ENCODE data around the gene LAMB2. TPM values are rescaled to one million over a fixed set of nuclear protein-coding genes. Genes with fewer than 3 reads are reported as not detected.

LAMB2 gene
- polyA plus RNA-seq (ENCODE audit: low read depth in 6 of 6) = not detected

GRCh38 chr3:49132437-49133225 is at the start of gene LAMB2:
LAMB2 (minus strand) TSS chr3:49133050; CDS start chr3:49132867, 183 bp downstream.
- ATAC-seq (ENCODE audit: low read depth in 2 of 2) (peak; percentile 34 to 55), DNase-seq (no peak)
- no peaks in the 10 kb centered on the region for H3K36me3 Mint-ChIP-seq
- no peaks in the 10 kb centered on the region for H3K9me3 Mint-ChIP-seq
- H3K27ac Mint-ChIP-seq = peak within 1 kb of the TSS in 1 of 6 donors; percentile 30
- H3K4me3 Mint-ChIP-seq = peak within 1 kb of the TSS in 4 of 8 donors; percentile 32 to 73 (median 51)
- H3K27me3 Mint-ChIP-seq = peaks cover 23 to 58% (median 48%) of the 10 kb centered on the region in 3 donors
- peaks cover 8 to 10% (median 9%) of the 10 kb centered on the region in 3 donors for H3K4me1 Mint-ChIP-seq

- H3K27me3 Mint-ChIP-seq = peaks cover 13 to 40% (median 22%) of the 10 kb centered on the region in 3 donors
- no peaks in the 10 kb centered on the region for H3K36me3 Mint-ChIP-seq
- peaks cover 0 to 2% (median 0%) of the 10 kb centered on the region in 7 donors for H3K9me3 Mint-ChIP-seq
- no peaks in the 10 kb centered on the region for H3K4me1 Mint-ChIP-seq
- no peak overlapping the region for H3K27ac Mint-ChIP-seq
- ATAC-seq (ENCODE audit: low read depth in 2 of 2) (no peak), DNase-seq (no peak)
- H3K4me3 Mint-ChIP-seq = peak overlapping the region in 1 of 8 donors; percentile 59
Measured at GRCh38 chr3:49181351-49181750, 48.5 kb upstream of the LAMB2 start.

- peaks cover 13 to 40% (median 22%) of the 10 kb centered on the region in 3 donors for H3K27me3 Mint-ChIP-seq
- H3K36me3 Mint-ChIP-seq = no peaks in the 10 kb centered on the region
- no peak for DNase-seq
- H3K4me1 Mint-ChIP-seq = no peaks in the 10 kb centered on the region
- H3K27ac Mint-ChIP-seq = no peak overlapping the region
- peaks cover 0 to 2% (median 0%) of the 10 kb centered on the region in 7 donors for H3K9me3 Mint-ChIP-seq
- no peak overlapping the region for H3K4me3 Mint-ChIP-seq
- no peak for ATAC-seq (ENCODE audit: low read depth in 2 of 2)
Measured at GRCh38 chr3:49180116-49180515, 47.3 kb upstream of the LAMB2 start.

GRCh38 chr3:49177073-49177472 is 44.2 kb upstream of the LAMB2 start:
- H3K27me3 Mint-ChIP-seq = peaks cover 13 to 34% (median 22%) of the 10 kb centered on the region in 3 donors

GRCh38 chr3:49175530-49175929 is 42.7 kb upstream of the LAMB2 start:
- Mint-ChIP-seq H3K9me3 (peaks cover 0 to 2% (median 0%) of the 10 kb centered on the region in 7 donors), H3K27me3 (peaks cover 13 to 20% (median 15%) of the 10 kb centered on the region in 3 donors), H3K36me3 (no peaks in the 10 kb centered on the region), H3K27ac (peak overlapping the region in 1 of 6 donors; percentile 25), H3K4me1 (peaks cover 4 to 11% (median 7%) of the 10 kb centered on the region in 3 donors), H3K4me3 (no peak overlapping the region)
- no peak for DNase-seq
- ATAC-seq (ENCODE audit: low read depth in 2 of 2) = no peak

More at GRCh38 chr3:49177073-49177472, 44.2 kb upstream of the LAMB2 start:
- peaks cover 0 to 2% (median under 1%) of the 10 kb centered on the region in 3 donors for H3K4me1 Mint-ChIP-seq
- H3K27ac Mint-ChIP-seq = peak overlapping the region in 1 of 6 donors; percentile 42
- ATAC-seq (ENCODE audit: low read depth in 2 of 2) (no peak), DNase-seq (no peak)
- no peaks in the 10 kb centered on the region for H3K36me3 Mint-ChIP-seq
- no peak overlapping the region for H3K4me3 Mint-ChIP-seq
- peaks cover 0 to 2% (median 0%) of the 10 kb centered on the region in 7 donors for H3K9me3 Mint-ChIP-seq

- Mint-ChIP-seq H3K36me3 (no peaks in the 10 kb centered on the region), H3K9me3 (peaks cover 0 to 2% (median 0%) of the 10 kb centered on the region in 7 donors), H3K27me3 (peaks cover 17 to 20% (median 17%) of the 10 kb centered on the region in 3 donors)
Measured at GRCh38 chr3:49174397-49174985, 41.6 kb upstream of the LAMB2 start.

GRCh38 chr3:49173792-49174170 is 40.9 kb upstream of the LAMB2 start:
- peaks cover 10 to 16% (median 11%) of the 10 kb centered on the region in 3 donors for H3K27me3 Mint-ChIP-seq
- peak overlapping the region in 1 of 8 donors; percentile 51 for H3K4me3 Mint-ChIP-seq
- peaks cover 0 to 2% (median 0%) of the 10 kb centered on the region in 7 donors for H3K9me3 Mint-ChIP-seq
- no peak overlapping the region for H3K27ac Mint-ChIP-seq
- ATAC-seq (ENCODE audit: low read depth in 2 of 2) = no peak
- no peaks in the 10 kb centered on the region for H3K36me3 Mint-ChIP-seq
- peaks cover 10 to 22% (median 12%) of the 10 kb centered on the region in 3 donors for H3K4me1 Mint-ChIP-seq
- no peak for DNase-seq

More at GRCh38 chr3:49174397-49174985, 41.6 kb upstream of the LAMB2 start:
- DNase-seq (no peak), ATAC-seq (ENCODE audit: low read depth in 2 of 2) (no peak)
- Mint-ChIP-seq H3K4me1 (peaks cover 10 to 21% (median 12%) of the 10 kb centered on the region in 3 donors), H3K27ac (no peak overlapping the region), H3K4me3 (no peak overlapping the region)

- peaks cover 0 to 2% (median 0%) of the 10 kb centered on the region in 7 donors for H3K9me3 Mint-ChIP-seq
- no peak overlapping the region for H3K4me3 Mint-ChIP-seq
- H3K27me3 Mint-ChIP-seq = peaks cover 8 to 16% (median 10%) of the 10 kb centered on the region in 3 donors
- H3K27ac Mint-ChIP-seq = no peak overlapping the region
- ATAC-seq (ENCODE audit: low read depth in 2 of 2) = no peak
- peaks cover 10 to 22% (median 12%) of the 10 kb centered on the region in 3 donors for H3K4me1 Mint-ChIP-seq
- DNase-seq = no peak
- no peaks in the 10 kb centered on the region for H3K36me3 Mint-ChIP-seq
Measured at GRCh38 chr3:49173116-49173791, 40.4 kb upstream of the LAMB2 start.

- peaks cover 10 to 22% (median 12%) of the 10 kb centered on the region in 3 donors for H3K4me1 Mint-ChIP-seq
- H3K4me3 Mint-ChIP-seq = peak overlapping the region in 5 of 8 donors; percentile 27 to 79 (median 56)
- peak overlapping the region in 1 of 6 donors; percentile 83 for H3K27ac Mint-ChIP-seq
- no peak for DNase-seq
- no peak for ATAC-seq (ENCODE audit: low read depth in 2 of 2)
- H3K27me3 Mint-ChIP-seq = peaks cover 8 to 11% (median 10%) of the 10 kb centered on the region in 3 donors
- H3K36me3 Mint-ChIP-seq = no peaks in the 10 kb centered on the region
- H3K9me3 Mint-ChIP-seq = peaks cover 0 to 2% (median 0%) of the 10 kb centered on the region in 7 donors
Measured at GRCh38 chr3:49172551-49173041, 39.7 kb upstream of the LAMB2 start.

GRCh38 chr3:49171775-49172500 is 39.1 kb upstream of the LAMB2 start:
- H3K36me3 Mint-ChIP-seq = no peaks in the 10 kb centered on the region
- H3K4me1 Mint-ChIP-seq = peaks cover 11 to 22% (median 12%) of the 10 kb centered on the region in 3 donors
- peak overlapping the region in 1 of 6 donors; percentile 70 for H3K27ac Mint-ChIP-seq
- H3K9me3 Mint-ChIP-seq = peaks cover 0 to 2% (median 0%) of the 10 kb centered on the region in 7 donors
- DNase-seq (no peak), ATAC-seq (ENCODE audit: low read depth in 2 of 2) (no peak)
- H3K4me3 Mint-ChIP-seq = peak overlapping the region in 7 of 8 donors; percentile 51 to 88 (median 79)
- H3K27me3 Mint-ChIP-seq = peaks cover 6 to 11% (median 8%) of the 10 kb centered on the region in 3 donors

GRCh38 chr3:49171119-49171774 is 38.4 kb upstream of the LAMB2 start, which contains the start of gene KLHDC8B:
KLHDC8B (plus strand) TSS chr3:49171598; CDS start chr3:49172770, 1,172 bp downstream.
- Mint-ChIP-seq H3K4me3 (peak within 1 kb of the TSS; percentile 67 to 88 (median 86)), H3K27me3 (peaks cover 4 to 11% (median 8%) of the 10 kb centered on the region in 3 donors), H3K27ac (peak within 1 kb of the TSS in 3 of 6 donors; percentile 70 to 83 (median 79)), H3K4me1 (peaks cover 13 to 22% (median 17%) of the 10 kb centered on the region in 3 donors), H3K36me3 (no peaks in the 10 kb centered on the region), H3K9me3 (peaks cover 0 to 2% (median 0%) of the 10 kb centered on the region in 7 donors)
- DNase-seq = peak; percentile 71
- peak; percentile 78 to 79 for ATAC-seq (ENCODE audit: low read depth in 2 of 2)

GRCh38 chr3:49170744-49171118 is 37.9 kb upstream of the LAMB2 start:
- Mint-ChIP-seq H3K27me3 (peaks cover 4 to 11% (median 8%) of the 10 kb centered on the region in 3 donors), H3K9me3 (peaks cover 0 to 2% (median 0%) of the 10 kb centered on the region in 7 donors), H3K36me3 (no peaks in the 10 kb centered on the region), H3K27ac (peak overlapping the region in 2 of 6 donors; percentile 44), H3K4me3 (peak overlapping the region in 7 of 8 donors; percentile 67 to 88 (median 84)), H3K4me1 (peaks cover 15 to 22% (median 19%) of the 10 kb centered on the region in 3 donors)
- DNase-seq (no peak), ATAC-seq (ENCODE audit: low read depth in 2 of 2) (no peak)
